Smooth muscle cell (in vitro differentiated cells): ENCODE data around the gene EYS. TPM values are rescaled to one million over a fixed set of nuclear protein-coding genes. Genes with fewer than 3 reads are reported as not detected.

ENCODE experiments used
- DNase-seq: peaks from one replicate; lab custom pipeline; 2025; ENCODE audit not compliant: unreplicated experiment; lab: John Stamatoyannopoulos, UW
- H2AFZ ChIP-seq: fragments of 200-600 bp; sonication (generic); 2 replicates; pipeline ENCODE4 v1.6.0; 2016; ENCODE audit warnings: antibody characterized with exemption, low read depth, mild to moderate bottlenecking
- H3F3A ChIP-seq: fragments of 200-600 bp; sonication (generic); 2 replicates; pipeline ENCODE4 v1.6.0; 2017; ENCODE audit warnings: antibody characterized with exemption, low read depth
- H3K27ac ChIP-seq: fragments of 200-600 bp; sonication (generic); 2 replicates; pipeline ENCODE4 v1.5.1; 2016; ENCODE audit warnings: low read depth, mild to moderate bottlenecking
- H3K27me3 ChIP-seq: fragments of 200-600 bp; sonication (generic); 2 replicates; pipeline ENCODE4 v1.6.1; 2016; ENCODE audit warnings: low read depth, mild to moderate bottlenecking
- H3K36me3 ChIP-seq: fragments of 200-600 bp; sonication (generic); 2 replicates; pipeline ENCODE4 v1.5.1; 2016; ENCODE audit warnings: low read depth
- H3K4me1 ChIP-seq: fragments of 200-600 bp; sonication (generic); 2 replicates; pipeline ENCODE4 v1.5.1; 2016; ENCODE audit warnings: low read depth
- H3K4me2 ChIP-seq: fragments of 200-600 bp; sonication (generic); 2 replicates; pipeline ENCODE4 v1.6.0; 2016; ENCODE audit warnings: mild to moderate bottlenecking
- H3K4me3 ChIP-seq: fragments of 200-600 bp; sonication (generic); 2 replicates; pipeline ENCODE4 v1.5.1; 2016; ENCODE audit warnings: mild to moderate bottlenecking
- H3K79me2 ChIP-seq: fragments of 200-600 bp; sonication (generic); 2 replicates; pipeline ENCODE4 v1.6.0; 2016; ENCODE audit warnings: low read depth, mild to moderate bottlenecking
- H3K9ac ChIP-seq: fragments of 200-600 bp; sonication (generic); 2 replicates; pipeline ENCODE4 v1.6.0; 2016; ENCODE audit warnings: low read depth
- H3K9me3 ChIP-seq: fragments of 200-600 bp; sonication (generic); replicated peaks from 2 replicates; pipeline ENCODE4 v1.5.1; 2016; ENCODE audit warnings: low read depth
- H4K20me1 ChIP-seq: fragments of 200-600 bp; sonication (generic); 2 replicates; pipeline ENCODE4 v1.6.0; 2016; ENCODE audit warnings: low read depth
- CTCF ChIP-seq: fragments of 200-600 bp; sonication (generic); IDR thresholded peaks from 2 replicates; pipeline ENCODE4 v1.5.1; 2017; ENCODE audit warnings: borderline replicate concordance, mild to moderate bottlenecking, antibody characterized with exemption; ENCODE audit not compliant: insufficient read depth, poor library complexity, severe bottlenecking
- WGBS: methylation state at CpG from one replicate; pipeline ENCODE4 v1.1.7; 2016; ENCODE audit warnings: low lambda C conversion rate; 5-methylcytosine and 5-hydroxymethylcytosine counted together
- polyA plus RNA-seq: library from polyadenylated mRNA; unstranded; fragments of >200 nt; fragmentation: Nextera tagmentation; extraction: Ambion mirVana; gene quantifications from 2 replicates; pipeline ENCODE4 v1.2.1, GENCODE V29; 2016
- total RNA-seq: library from RNA; depleted of rRNA; stranded (reverse); fragments of >200 nt; gene quantifications from 2 replicates; pipeline ENCODE4 v1.2.3, GENCODE V29; 2014

EYS gene
- total and polyA plus RNA-seq, 2 experiments from 2014 or later, result 0.07 to 0.18 TPM

- Histone ChIP-seq H2AFZ (peak overlapping the region; percentile 29), H3K9ac (no peak overlapping the region), H3K4me3 (no peak overlapping the region), H3K9me3 (no peaks in the 10 kb centered on the region), H3K4me1 (no peaks in the 10 kb centered on the region), H3F3A (no peaks in the 10 kb centered on the region), H3K36me3 (no peaks in the 10 kb centered on the region), H3K27me3 (no peaks in the 10 kb centered on the region), H3K79me2 (no peaks in the 10 kb centered on the region), H3K27ac (no peak overlapping the region), H3K4me2 (no peak overlapping the region), H4K20me1 (no peaks in the 10 kb centered on the region)
- whole genome bisulfite sequencing, result 92% methylated on average over 8 of the region's 8 CpGs
- TF ChIP-seq CTCF, result no peak
- DNase-seq, result no peak
Observed at GRCh38 chr6:64186592-64186991, 1520.4 kb downstream of the EYS start.

DNA sequence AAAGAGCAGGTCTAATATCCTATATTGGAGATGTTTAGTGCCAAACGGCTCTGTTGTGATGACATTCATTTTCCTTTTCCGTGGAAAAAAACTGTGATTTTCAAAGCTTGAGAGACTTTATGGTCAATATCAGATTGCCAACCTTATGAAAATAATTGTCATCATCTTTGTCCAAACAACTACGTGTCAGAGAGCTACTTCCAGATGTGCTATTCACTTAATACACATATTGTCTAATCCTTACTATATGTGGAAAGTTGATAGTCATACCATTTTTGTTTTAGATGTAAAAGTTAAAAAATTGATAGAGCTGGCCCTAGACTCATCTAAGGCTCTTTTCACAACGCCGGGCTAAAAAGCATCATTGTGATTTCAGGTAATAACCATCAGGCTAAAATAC is 1521.4 kb downstream of the EYS start:
- TF ChIP-seq CTCF, result no peak

GRCh38 chr6:64175296-64175695 is 1531.7 kb downstream of the EYS start:
- 89% methylated on average over 5 of the region's 5 CpGs for WGBS
- Histone ChIP-seq H3K9me3 (no peaks in the 10 kb centered on the region), H2AFZ (no peak overlapping the region), H3K36me3 (no peaks in the 10 kb centered on the region), H4K20me1 (no peaks in the 10 kb centered on the region), H3K4me2 (no peak overlapping the region), H3K4me1 (no peaks in the 10 kb centered on the region), H3K9ac (no peak overlapping the region), H3K27ac (no peak overlapping the region), H3K27me3 (peaks cover 3% of the 10 kb centered on the region), H3F3A (no peaks in the 10 kb centered on the region), H3K4me3 (no peak overlapping the region), H3K79me2 (no peaks in the 10 kb centered on the region)
- TF ChIP-seq CTCF, result no peak
- DNase-seq, result no peak

More for the DNA sequence above, 1521.4 kb downstream of the EYS start:
- H3K27ac ChIP-seq, result no peak overlapping the region
- H3K4me2 ChIP-seq, result no peak overlapping the region
- 94% methylated on average over 5 of the region's 5 CpGs for WGBS
- no peaks in the 10 kb centered on the region for H3K36me3 ChIP-seq
- no peaks in the 10 kb centered on the region for H3K79me2 ChIP-seq
- no peaks in the 10 kb centered on the region for H3K27me3 ChIP-seq
- no peaks in the 10 kb centered on the region for H4K20me1 ChIP-seq
- H3K4me1 ChIP-seq, result no peaks in the 10 kb centered on the region
- H3K9ac ChIP-seq, result no peak overlapping the region
- H3K4me3 ChIP-seq, result no peak overlapping the region
- no peak for DNase-seq
- no peaks in the 10 kb centered on the region for H3F3A ChIP-seq
- H3K9me3 ChIP-seq, result no peaks in the 10 kb centered on the region
- H2AFZ ChIP-seq, result no peak overlapping the region

- TF ChIP-seq CTCF, result no peak
- Histone ChIP-seq H3F3A (no peaks in the 10 kb centered on the region), H3K4me3 (no peak overlapping the region)
Observed at GRCh38 chr6:64170316-64170715, 1536.7 kb downstream of the EYS start.

More at GRCh38 chr6:64170316-64170715, 1536.7 kb downstream of the EYS start:
- Histone ChIP-seq H3K4me1 (no peaks in the 10 kb centered on the region), H3K9me3 (no peaks in the 10 kb centered on the region), H2AFZ (no peak overlapping the region), H4K20me1 (no peaks in the 10 kb centered on the region), H3K4me2 (no peak overlapping the region), H3K79me2 (no peaks in the 10 kb centered on the region), H3K27me3 (peaks cover 3% of the 10 kb centered on the region), H3K27ac (no peak overlapping the region), H3K36me3 (no peaks in the 10 kb centered on the region), H3K9ac (no peak overlapping the region)
- DNase-seq, result no peak
- WGBS, result 71% methylated on average over 3 of the region's 3 CpGs
